RWPE2 (cell line): ENCODE measurements around the gene CAPZB.

ENCODE experiments used
- ATAC-seq: fragments of 200-7000 bp; cut with Tn5 transposase; 3 replicates; pipeline ENCODE4 v1.9.1; 2021; ENCODE audit warnings: low read depth
- DNase-seq: peaks from one replicate; pipeline ENCODE4 v3.0.0-alpha.2; 2020; ENCODE audit warnings: low spot score
- H3K27ac ChIP-seq: fragments of 450-650 bp; 2 replicates; pipeline ENCODE4 v1.5.1; 2017; ENCODE audit warnings: mild to moderate bottlenecking; ENCODE audit not compliant: poor library complexity, severe bottlenecking
- H3K27me3 ChIP-seq: fragments of 250-450 bp; sonication (Bioruptor Pico); 2 replicates; pipeline ENCODE4 v1.5.1; 2021; ENCODE audit warnings: mild to moderate bottlenecking, moderate library complexity; ENCODE audit not compliant: insufficient read depth, poor library complexity, severe bottlenecking
- H3K36me3 ChIP-seq: fragments of 250-450 bp; sonication (Bioruptor Pico); 2 replicates; pipeline ENCODE4 v1.5.1; 2020; ENCODE audit warnings: low read depth, mild to moderate bottlenecking, moderate library complexity
- H3K4me1 ChIP-seq: fragments of 250-450 bp; sonication (Bioruptor Pico); 2 replicates; pipeline ENCODE4 v1.5.1; 2021; ENCODE audit warnings: mild to moderate bottlenecking, moderate library complexity; ENCODE audit not compliant: insufficient read depth, poor library complexity, severe bottlenecking
- H3K4me3 ChIP-seq: fragments of 250-450 bp; sonication (Bioruptor Pico); 2 replicates; pipeline ENCODE4 v1.5.1; 2021; ENCODE audit warnings: mild to moderate bottlenecking, moderate library complexity; ENCODE audit not compliant: severe bottlenecking
- H3K9me3 ChIP-seq: fragments of 250-450 bp; sonication (Bioruptor Pico); 2 replicates; pipeline ENCODE4 v1.5.1; 2021; ENCODE audit warnings: mild to moderate bottlenecking, moderate library complexity; ENCODE audit not compliant: severe bottlenecking
- TF ChIP-seq, protein P1 (sequence below): fragments of 450-650 bp; IDR thresholded peaks from one replicate; pipeline ENCODE4 v1.5.1; 2017; ENCODE audit warnings: mild to moderate bottlenecking, moderate library complexity; ENCODE audit not compliant: poor library complexity, severe bottlenecking

CAPZB gene

DNA sequence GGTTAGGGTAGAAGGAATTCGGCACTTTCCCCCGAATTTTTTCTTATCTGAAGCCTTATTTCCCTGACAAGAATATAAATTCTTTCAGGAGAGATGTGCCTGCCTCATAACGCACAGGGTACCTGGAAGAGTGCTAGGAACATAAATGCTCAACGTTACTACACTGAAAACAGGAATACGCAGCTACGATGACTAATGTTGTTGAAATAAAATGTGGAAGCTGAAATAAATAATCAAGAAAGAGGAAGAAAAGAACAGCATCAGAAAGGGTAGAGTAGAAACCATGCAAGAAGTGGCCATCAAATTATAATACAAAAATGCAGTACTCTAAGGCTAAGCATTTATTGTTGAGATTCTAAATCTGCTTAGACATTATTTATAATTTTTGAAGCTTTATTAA, 139.3 kb downstream of the CAPZB start:
- H3K4me1 ChIP-seq = no peaks in the 10 kb centered on the region
- no peak overlapping the region for H3K27ac ChIP-seq
- TF ChIP-seq, protein P1, sequence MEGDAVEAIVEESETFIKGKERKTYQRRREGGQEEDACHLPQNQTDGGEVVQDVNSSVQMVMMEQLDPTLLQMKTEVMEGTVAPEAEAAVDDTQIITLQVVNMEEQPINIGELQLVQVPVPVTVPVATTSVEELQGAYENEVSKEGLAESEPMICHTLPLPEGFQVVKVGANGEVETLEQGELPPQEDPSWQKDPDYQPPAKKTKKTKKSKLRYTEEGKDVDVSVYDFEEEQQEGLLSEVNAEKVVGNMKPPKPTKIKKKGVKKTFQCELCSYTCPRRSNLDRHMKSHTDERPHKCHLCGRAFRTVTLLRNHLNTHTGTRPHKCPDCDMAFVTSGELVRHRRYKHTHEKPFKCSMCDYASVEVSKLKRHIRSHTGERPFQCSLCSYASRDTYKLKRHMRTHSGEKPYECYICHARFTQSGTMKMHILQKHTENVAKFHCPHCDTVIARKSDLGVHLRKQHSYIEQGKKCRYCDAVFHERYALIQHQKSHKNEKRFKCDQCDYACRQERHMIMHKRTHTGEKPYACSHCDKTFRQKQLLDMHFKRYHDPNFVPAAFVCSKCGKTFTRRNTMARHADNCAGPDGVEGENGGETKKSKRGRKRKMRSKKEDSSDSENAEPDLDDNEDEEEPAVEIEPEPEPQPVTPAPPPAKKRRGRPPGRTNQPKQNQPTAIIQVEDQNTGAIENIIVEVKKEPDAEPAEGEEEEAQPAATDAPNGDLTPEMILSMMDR = no peak
- H3K27me3 ChIP-seq = no peaks in the 10 kb centered on the region
- no peak overlapping the region for H3K4me3 ChIP-seq
- H3K9me3 ChIP-seq = no peaks in the 10 kb centered on the region
- peaks cover 40% of the 10 kb centered on the region for H3K36me3 ChIP-seq
- ATAC-seq = no peak
- no peak for DNase-seq

DNA sequence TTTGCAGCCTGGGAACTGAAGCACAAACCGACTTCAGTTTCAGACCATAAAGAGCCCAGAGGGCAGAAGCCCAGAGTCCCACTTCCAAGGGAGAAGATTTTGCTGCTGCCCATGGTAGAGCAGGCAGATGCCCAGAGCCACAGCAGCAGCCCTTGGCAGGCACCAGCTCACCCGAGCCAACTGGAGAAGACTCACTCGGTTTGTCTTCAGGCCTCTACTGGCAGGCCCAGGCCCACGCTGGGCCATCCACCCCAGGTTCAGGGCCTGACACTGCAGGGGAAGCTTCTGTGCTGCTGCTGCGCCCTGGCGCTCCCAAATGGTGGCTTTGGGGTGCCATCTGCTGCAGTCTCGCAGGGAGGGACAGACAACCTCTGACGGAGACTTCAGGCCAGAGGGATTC, 139.9 kb downstream of the CAPZB start:
- Histone ChIP-seq H3K4me3 (no peak overlapping the region), H3K9me3 (no peaks in the 10 kb centered on the region), H3K27me3 (no peaks in the 10 kb centered on the region), H3K4me1 (no peaks in the 10 kb centered on the region), H3K36me3 (peaks cover 43% of the 10 kb centered on the region), H3K27ac (no peak overlapping the region)
- DNase-seq (no peak), ATAC-seq (no peak)
- TF ChIP-seq, protein P1 = no peak

- H3K4me1 ChIP-seq = no peaks in the 10 kb centered on the region
- DNase-seq = no peak
- no peak overlapping the region for H3K4me3 ChIP-seq
- no peak overlapping the region for H3K27ac ChIP-seq
- ATAC-seq = no peak
- H3K27me3 ChIP-seq = no peaks in the 10 kb centered on the region
- TF ChIP-seq, protein P1 = no peak
- H3K36me3 ChIP-seq = peaks cover 38% of the 10 kb centered on the region
- H3K9me3 ChIP-seq = no peaks in the 10 kb centered on the region
Observed at GRCh38 chr1:19344831-19345230, 140.5 kb downstream of the CAPZB start.

GRCh38 chr1:19344372-19344810, 140.9 kb downstream of the CAPZB start:
- Histone ChIP-seq H3K27me3 (no peaks in the 10 kb centered on the region), H3K27ac (no peak overlapping the region), H3K36me3 (peaks cover 35% of the 10 kb centered on the region), H3K9me3 (no peaks in the 10 kb centered on the region), H3K4me1 (no peaks in the 10 kb centered on the region), H3K4me3 (no peak overlapping the region)
- TF ChIP-seq, protein P1 = peak; percentile 80
- no peak for DNase-seq
- ATAC-seq = peak; percentile 59

- Histone ChIP-seq H3K27me3 (no peaks in the 10 kb centered on the region), H3K36me3 (peaks cover 29% of the 10 kb centered on the region), H3K27ac (no peak overlapping the region), H3K4me1 (no peaks in the 10 kb centered on the region), H3K9me3 (no peaks in the 10 kb centered on the region), H3K4me3 (no peak overlapping the region)
- ATAC-seq = no peak
- TF ChIP-seq, protein P1 = no peak
- peak; percentile 57 for DNase-seq
Observed at GRCh38 chr1:19343617-19344350, 141.6 kb downstream of the CAPZB start.
